ENCODE measurements around the gene PRR3.

GRCh38 chr6:30508890-30509736 lies 48.0 kb upstream of the PRR3 start:
- TF ChIP-seq EP300 (IDR thresholded peaks at IDR 0.05) (no peak), POLR2AphosphoS5 (IDR thresholded peaks at IDR 0.05) (no peak), CTCF (IDR thresholded peaks at IDR 0.05) (no peak)

Data from gastroesophageal sphincter (tissue), 3 donors.